Neural progenitor cell (in vitro differentiated cells): ENCODE data around the gene MCRS1. TPM values are rescaled to one million over a fixed set of nuclear protein-coding genes. Genes with fewer than 3 reads are reported as not detected.
A peak's percentile ranks its signal among the peaks of the same experiment; 100 is the strongest.

Experiments used
- DNase-seq: peaks from one replicate; pipeline ENCODE4 v3.0.0-alpha.2; 2016; ENCODE audit warnings: low spot score
- H2AFZ ChIP-seq: fragments of 200-600 bp; sonication (generic); replicated peaks from 2 replicates; pipeline ENCODE4 v1.6.1; 2016; ENCODE audit warnings: antibody characterized with exemption
- H3F3A ChIP-seq: fragments of 200-600 bp; sonication (generic); 2 replicates; pipeline ENCODE4 v1.6.1; 2016; ENCODE audit warnings: antibody characterized with exemption, low read depth
- H3K27ac ChIP-seq: fragments of 200-600 bp; sonication (generic); 2 replicates; pipeline ENCODE4 v1.5.1; 2016; ENCODE audit warnings: mild to moderate bottlenecking
- H3K27me3 ChIP-seq: fragments of 200-600 bp; sonication (generic); 2 replicates; pipeline ENCODE4 v1.6.1; 2016; ENCODE audit warnings: mild to moderate bottlenecking, moderate library complexity
- H3K36me3 ChIP-seq: fragments of 200-600 bp; sonication (generic); 2 replicates; pipeline ENCODE4 v1.5.1; 2016
- H3K4me1 ChIP-seq: fragments of 200-600 bp; sonication (generic); 2 replicates; pipeline ENCODE4 v1.6.1; 2016; ENCODE audit warnings: mixed run types
- H3K4me2 ChIP-seq: fragments of 200-600 bp; sonication (generic); 2 replicates; pipeline ENCODE4 v1.6.1; 2016
- H3K4me3 ChIP-seq: fragments of 200-600 bp; sonication (generic); 2 replicates; pipeline ENCODE4 v1.5.1; 2016
- H3K79me2 ChIP-seq: fragments of 200-600 bp; sonication (generic); 2 replicates; pipeline ENCODE4 v1.6.1; 2016; ENCODE audit warnings: low read depth
- H3K9ac ChIP-seq: fragments of 200-600 bp; sonication (generic); 2 replicates; pipeline ENCODE4 v1.6.1; 2016
- H3K9me3 ChIP-seq: fragments of 200-600 bp; sonication (generic); 2 replicates; pipeline ENCODE4 v1.5.1; 2016; ENCODE audit warnings: low read depth
- H4K20me1 ChIP-seq: fragments of 200-600 bp; sonication (generic); 2 replicates; pipeline ENCODE4 v1.6.1; 2016; ENCODE audit warnings: low read depth
- H3K27ac Mint-ChIP-seq: 3 replicates; pipeline ENCODE4 v1.8.0; 2021; ENCODE audit warnings: mixed read lengths
- H3K27me3 Mint-ChIP-seq: 2 replicates; pipeline ENCODE4 v1.8.0; 2022; ENCODE audit warnings: low read depth, mild to moderate bottlenecking, inconsistent platforms, moderate library complexity, mixed read lengths; ENCODE audit not compliant: insufficient read depth
- H3K36me3 Mint-ChIP-seq: 3 replicates; pipeline ENCODE4 v1.8.0; 2021; ENCODE audit warnings: mixed read lengths
- H3K4me1 Mint-ChIP-seq: 3 replicates; pipeline ENCODE4 v1.8.0; 2021; ENCODE audit warnings: mixed read lengths
- H3K4me3 Mint-ChIP-seq: 3 replicates; pipeline ENCODE4 v1.8.0; 2021; ENCODE audit warnings: mild to moderate bottlenecking, moderate library complexity, mixed read lengths
- H3K9me3 Mint-ChIP-seq: 3 replicates; pipeline ENCODE4 v1.8.0; 2020; ENCODE audit warnings: mixed read lengths
- EZH2 ChIP-seq: fragments of 200-600 bp; sonication (generic); IDR thresholded peaks from 2 replicates; pipeline ENCODE4 v1.6.1; 2017; ENCODE audit warnings: antibody characterized with exemption, mild to moderate bottlenecking, moderate library complexity
- EZH2phosphoT487 ChIP-seq: fragments of 200-600 bp; sonication (generic); IDR thresholded peaks from 2 replicates; pipeline ENCODE4 v1.6.1; 2017; ENCODE audit warnings: antibody characterized with exemption
- total RNA-seq: library from RNA; depleted of rRNA; stranded (reverse); fragments of >200 nt; gene quantifications from 2 replicates; pipeline ENCODE4 v1.2.3, GENCODE V29; 2015; ENCODE audit warnings: low replicate concordance
- TF ChIP-seq, protein P1 (sequence below): fragments of 200-600 bp; sonication (generic); IDR thresholded peaks from 2 replicates; pipeline ENCODE4 v1.5.1; 2017; ENCODE audit warnings: antibody characterized with exemption, mild to moderate bottlenecking

MCRS1 gene
- total RNA-seq, 1 donor from 2014 or later: 62.4 TPM

DNA sequence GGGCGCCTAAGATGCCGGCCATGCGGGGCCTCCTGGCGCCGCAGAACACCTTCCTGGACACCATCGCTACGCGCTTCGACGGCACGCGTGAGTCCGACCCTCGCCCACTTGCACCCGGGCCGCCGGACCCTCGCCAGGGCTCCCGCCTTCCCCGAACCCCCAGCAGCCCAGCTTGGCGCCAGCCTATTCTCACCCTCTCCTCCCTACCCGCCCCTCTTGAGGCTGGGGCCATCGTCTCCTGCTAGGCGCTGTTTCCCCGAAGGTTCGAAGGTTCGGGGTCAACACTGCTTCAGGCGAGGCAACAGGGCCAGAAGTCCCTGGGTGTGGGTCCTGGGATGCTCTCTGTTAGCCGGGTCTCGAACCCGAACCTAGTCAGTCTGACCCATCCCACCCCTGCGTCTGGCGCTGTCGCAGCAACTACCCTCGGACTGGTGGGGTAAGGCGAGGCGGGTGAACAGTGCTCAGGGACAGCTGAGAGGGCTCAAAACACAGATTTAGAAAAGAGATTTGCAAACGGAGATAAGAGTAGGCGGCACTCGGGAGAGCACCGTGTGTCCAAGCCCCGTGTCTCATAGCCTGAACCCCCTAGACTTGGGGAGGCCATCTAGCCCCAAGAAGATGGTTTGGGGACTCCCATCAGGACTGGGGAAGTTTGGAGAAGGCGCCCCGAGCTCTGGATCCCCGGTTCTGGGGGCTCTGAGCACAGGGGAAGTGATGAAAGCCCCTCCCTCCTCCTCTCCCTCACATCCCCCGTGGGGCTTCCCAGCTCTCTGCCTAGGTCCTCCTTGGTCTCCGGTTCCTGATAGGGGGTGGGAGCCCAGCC lies 28.3 kb downstream of the MCRS1 start:
- H3K27me3 Mint-ChIP-seq: peaks cover 61% of the 10 kb centered on the region
- H3K79me2 ChIP-seq: no peaks in the 10 kb centered on the region
- H4K20me1 ChIP-seq: peaks cover 22% of the 10 kb centered on the region
- no peak overlapping the region for H3K9ac ChIP-seq
- peaks cover 13% of the 10 kb centered on the region for H3K4me1 ChIP-seq
- no peaks in the 10 kb centered on the region for H3K36me3 Mint-ChIP-seq
- TF ChIP-seq, protein P1, sequence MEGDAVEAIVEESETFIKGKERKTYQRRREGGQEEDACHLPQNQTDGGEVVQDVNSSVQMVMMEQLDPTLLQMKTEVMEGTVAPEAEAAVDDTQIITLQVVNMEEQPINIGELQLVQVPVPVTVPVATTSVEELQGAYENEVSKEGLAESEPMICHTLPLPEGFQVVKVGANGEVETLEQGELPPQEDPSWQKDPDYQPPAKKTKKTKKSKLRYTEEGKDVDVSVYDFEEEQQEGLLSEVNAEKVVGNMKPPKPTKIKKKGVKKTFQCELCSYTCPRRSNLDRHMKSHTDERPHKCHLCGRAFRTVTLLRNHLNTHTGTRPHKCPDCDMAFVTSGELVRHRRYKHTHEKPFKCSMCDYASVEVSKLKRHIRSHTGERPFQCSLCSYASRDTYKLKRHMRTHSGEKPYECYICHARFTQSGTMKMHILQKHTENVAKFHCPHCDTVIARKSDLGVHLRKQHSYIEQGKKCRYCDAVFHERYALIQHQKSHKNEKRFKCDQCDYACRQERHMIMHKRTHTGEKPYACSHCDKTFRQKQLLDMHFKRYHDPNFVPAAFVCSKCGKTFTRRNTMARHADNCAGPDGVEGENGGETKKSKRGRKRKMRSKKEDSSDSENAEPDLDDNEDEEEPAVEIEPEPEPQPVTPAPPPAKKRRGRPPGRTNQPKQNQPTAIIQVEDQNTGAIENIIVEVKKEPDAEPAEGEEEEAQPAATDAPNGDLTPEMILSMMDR: no peak
- TF ChIP-seq EZH2phosphoT487 (peak; percentile 91), EZH2 (peak; percentile 95)
- no peak overlapping the region for H3K27ac ChIP-seq
- no peak overlapping the region for H3K4me3 ChIP-seq
- peaks cover 29% of the 10 kb centered on the region for H3F3A ChIP-seq
- H3K9me3 Mint-ChIP-seq: no peaks in the 10 kb centered on the region
- H3K27me3 ChIP-seq: peaks cover 100% of the 10 kb centered on the region
- H3K27ac Mint-ChIP-seq: no peak overlapping the region
- peaks cover 31% of the 10 kb centered on the region for H3K4me1 Mint-ChIP-seq
- DNase-seq: no peak
- H3K4me2 ChIP-seq: peak overlapping the region; percentile 27
- no peaks in the 10 kb centered on the region for H3K9me3 ChIP-seq
- H3K4me3 Mint-ChIP-seq: peak overlapping the region; percentile 79
- H3K36me3 ChIP-seq: no peaks in the 10 kb centered on the region
- no peak overlapping the region for H2AFZ ChIP-seq

DNA sequence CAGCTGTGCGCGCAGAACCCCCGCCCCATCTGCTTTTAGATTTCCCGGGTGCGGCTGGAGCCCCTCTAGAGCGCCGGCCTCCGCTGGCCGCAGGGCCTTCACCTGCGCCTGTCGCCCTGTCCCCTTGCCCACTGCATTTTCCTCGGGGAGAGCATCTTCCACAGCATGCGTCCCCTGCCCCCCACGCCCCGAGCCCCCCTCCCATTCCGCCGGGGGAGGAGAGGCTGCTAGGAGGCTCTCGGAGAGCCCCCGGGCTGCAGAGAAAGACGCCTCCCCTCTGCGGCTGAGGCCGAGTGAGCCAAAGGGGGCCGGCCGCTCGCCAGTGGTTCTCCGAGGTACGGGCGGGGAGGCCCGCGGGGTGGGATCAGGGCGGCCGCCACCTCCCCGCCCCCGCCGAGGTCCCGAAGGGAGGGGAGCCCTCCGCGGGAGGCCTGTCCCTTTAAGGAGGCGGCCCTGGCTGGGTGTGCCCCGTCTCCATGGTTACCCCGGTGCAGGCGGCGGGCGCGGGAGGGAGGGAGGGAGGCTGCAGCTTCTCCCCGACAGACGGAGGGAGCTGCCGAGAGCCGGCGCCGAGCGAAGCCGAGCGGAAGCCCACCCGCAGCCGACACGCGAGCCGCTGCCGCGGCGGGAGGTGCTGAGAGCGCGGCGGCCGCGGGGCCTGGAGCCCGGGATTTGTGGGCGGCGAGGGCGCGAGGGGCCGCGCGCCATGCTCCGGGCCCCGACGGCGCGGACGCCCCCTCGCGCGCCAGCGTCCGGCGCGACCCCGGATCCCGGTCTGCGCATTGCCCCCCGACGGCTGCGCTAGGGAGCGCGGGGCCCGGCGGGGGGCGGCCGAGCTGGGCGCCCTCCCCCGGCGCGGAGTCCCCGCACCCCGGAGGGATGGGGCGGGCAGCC lies 29.2 kb downstream of the MCRS1 start, which contains the start of gene KCNH3:
Gene KCNH3 (plus strand): TSS at position 521 of the 894 bp plus-strand sequence. CDS start 387 bp downstream, outside the sequence.
- Histone ChIP-seq H3F3A (peaks cover 32% of the 10 kb centered on the region), H3K27ac (no peak within 1 kb of the TSS), H3K36me3 (no peaks in the 10 kb centered on the region), H3K9ac (no peak within 1 kb of the TSS), H3K79me2 (no peaks in the 10 kb centered on the region), H4K20me1 (peaks cover 22% of the 10 kb centered on the region), H3K27me3 (peaks cover 95% of the 10 kb centered on the region), H2AFZ (peak within 1 kb of the TSS; percentile 70), H3K4me3 (peak within 1 kb of the TSS; percentile 49), H3K4me2 (peak within 1 kb of the TSS; percentile 89), H3K4me1 (peaks cover 6% of the 10 kb centered on the region), H3K9me3 (no peaks in the 10 kb centered on the region)
- peak; percentile 87 for DNase-seq
- Mint-ChIP-seq H3K27ac (no peak within 1 kb of the TSS), H3K4me3 (peak within 1 kb of the TSS; percentile 82), H3K9me3 (no peaks in the 10 kb centered on the region), H3K27me3 (peaks cover 63% of the 10 kb centered on the region), H3K4me1 (peaks cover 27% of the 10 kb centered on the region), H3K36me3 (no peaks in the 10 kb centered on the region)
- peak; percentile 68 for TF ChIP-seq EZH2
- TF ChIP-seq EZH2phosphoT487: peak; percentile 79
- TF ChIP-seq, protein P1: no peak

DNA sequence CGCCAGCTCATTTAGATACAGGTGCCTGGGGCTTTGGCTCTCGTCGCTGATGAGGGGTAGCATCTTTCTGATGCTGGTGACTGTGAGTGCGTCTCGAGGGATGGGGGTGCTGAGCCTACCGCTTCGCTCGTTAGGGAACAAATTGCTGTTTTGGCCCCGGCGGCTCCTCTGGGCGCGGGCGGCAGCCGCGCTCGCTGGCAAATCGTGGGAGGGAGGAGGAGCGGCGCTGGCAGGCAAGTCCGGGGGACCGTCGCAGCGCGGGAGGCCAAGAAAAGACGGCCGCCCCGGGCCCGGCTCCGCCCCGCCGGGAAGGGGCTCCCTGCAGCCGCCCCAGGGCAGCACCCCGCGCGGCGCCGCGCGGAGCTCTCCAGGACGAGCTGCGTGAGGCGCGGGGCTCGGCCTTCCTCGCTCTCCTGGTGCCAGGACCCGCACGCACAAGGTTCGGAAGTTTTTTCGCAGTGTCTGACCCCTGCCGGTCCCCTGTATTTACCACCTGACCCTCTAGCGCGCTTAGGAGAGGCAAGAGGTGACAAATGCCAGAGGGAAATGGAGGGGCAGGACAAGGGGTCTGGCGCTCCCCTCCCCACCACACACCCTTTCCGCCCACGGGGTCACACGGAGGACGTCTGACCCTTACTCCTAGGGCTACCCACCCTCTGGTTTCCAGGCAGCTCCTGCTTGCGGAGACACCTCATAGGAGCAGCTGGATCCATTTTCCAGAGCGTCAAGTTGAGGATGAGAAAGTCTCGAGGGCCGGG lies 30.0 kb downstream of the MCRS1 start:
- Mint-ChIP-seq H3K9me3 (no peaks in the 10 kb centered on the region), H3K27me3 (peaks cover 58% of the 10 kb centered on the region), H3K4me3 (peak overlapping the region; percentile 82), H3K36me3 (no peaks in the 10 kb centered on the region), H3K27ac (no peak overlapping the region), H3K4me1 (peaks cover 23% of the 10 kb centered on the region)
- Histone ChIP-seq H3K9me3 (no peaks in the 10 kb centered on the region), H3K4me2 (peak overlapping the region; percentile 89), H4K20me1 (peaks cover 22% of the 10 kb centered on the region), H2AFZ (peak overlapping the region; percentile 70), H3K27ac (no peak overlapping the region), H3K9ac (no peak overlapping the region), H3K27me3 (peaks cover 87% of the 10 kb centered on the region), H3K4me3 (peak overlapping the region; percentile 49), H3F3A (peaks cover 32% of the 10 kb centered on the region), H3K4me1 (peaks cover 6% of the 10 kb centered on the region), H3K79me2 (no peaks in the 10 kb centered on the region), H3K36me3 (no peaks in the 10 kb centered on the region)
- TF ChIP-seq EZH2phosphoT487: peak; percentile 74
- TF ChIP-seq, protein P1: peak; percentile 28
- TF ChIP-seq EZH2: peak; percentile 95
- peak; percentile 76 for DNase-seq
